D721Med (cell line): ENCODE measurements around the gene GATA2.

Experiments
- DNase-seq: peaks from one replicate; pipeline ENCODE4 v3.0.0; 2011; ENCODE audit warnings: low spot score; ENCODE audit not compliant: insufficient read length
- FAIRE-seq: peaks from 2 replicates; lab custom pipeline; 2011; peaks lifted over from hg19 to GRCh38; lab: Jason Lieb, UNC
- TF ChIP-seq, protein P1 (sequence below): IDR thresholded peaks from 2 replicates; pipeline ENCODE4 v1.5.1; 2012; ENCODE audit warnings: mild to moderate bottlenecking, control low read depth; ENCODE audit not compliant: insufficient read depth; ENCODE audit errors: missing control alignments

GATA2 gene

GRCh38 chr3:128506754-128507153 is 13.8 kb upstream of the GATA2 start:
- no peak for DNase-seq
- FAIRE-seq, result no peak
- TF ChIP-seq, protein P1, sequence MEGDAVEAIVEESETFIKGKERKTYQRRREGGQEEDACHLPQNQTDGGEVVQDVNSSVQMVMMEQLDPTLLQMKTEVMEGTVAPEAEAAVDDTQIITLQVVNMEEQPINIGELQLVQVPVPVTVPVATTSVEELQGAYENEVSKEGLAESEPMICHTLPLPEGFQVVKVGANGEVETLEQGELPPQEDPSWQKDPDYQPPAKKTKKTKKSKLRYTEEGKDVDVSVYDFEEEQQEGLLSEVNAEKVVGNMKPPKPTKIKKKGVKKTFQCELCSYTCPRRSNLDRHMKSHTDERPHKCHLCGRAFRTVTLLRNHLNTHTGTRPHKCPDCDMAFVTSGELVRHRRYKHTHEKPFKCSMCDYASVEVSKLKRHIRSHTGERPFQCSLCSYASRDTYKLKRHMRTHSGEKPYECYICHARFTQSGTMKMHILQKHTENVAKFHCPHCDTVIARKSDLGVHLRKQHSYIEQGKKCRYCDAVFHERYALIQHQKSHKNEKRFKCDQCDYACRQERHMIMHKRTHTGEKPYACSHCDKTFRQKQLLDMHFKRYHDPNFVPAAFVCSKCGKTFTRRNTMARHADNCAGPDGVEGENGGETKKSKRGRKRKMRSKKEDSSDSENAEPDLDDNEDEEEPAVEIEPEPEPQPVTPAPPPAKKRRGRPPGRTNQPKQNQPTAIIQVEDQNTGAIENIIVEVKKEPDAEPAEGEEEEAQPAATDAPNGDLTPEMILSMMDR, result no peak

DNA sequence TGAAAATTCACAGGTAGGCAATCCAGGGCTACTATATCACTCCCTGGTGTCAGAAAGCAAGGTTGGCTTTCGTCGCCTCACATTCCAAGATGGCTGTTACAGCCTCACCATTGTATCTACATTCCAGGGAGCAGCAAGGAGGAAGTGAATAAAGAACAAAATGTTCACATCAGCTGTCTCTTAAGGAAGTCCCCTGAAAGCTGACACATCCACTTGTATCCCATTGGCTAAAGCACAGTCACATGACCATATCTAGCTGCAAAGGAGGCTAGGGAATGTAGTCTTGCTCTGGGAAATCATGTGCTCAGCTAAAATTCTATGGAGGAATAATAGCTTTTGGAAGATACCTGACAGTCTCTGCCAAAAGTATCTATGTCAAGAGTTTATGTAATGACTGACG is 12.8 kb upstream of the GATA2 start:
- DNase-seq, result no peak
- no peak for FAIRE-seq
- TF ChIP-seq, protein P1, result no peak

- DNase-seq, result no peak
- no peak for FAIRE-seq
- TF ChIP-seq, protein P1, result no peak
These were observed 12.1 kb upstream of the GATA2 start for GRCh38 chr3:128504963-128505730.

- TF ChIP-seq, protein P1, result no peak
- DNase-seq, result no peak
- FAIRE-seq, result no peak
These were observed 11.5 kb upstream of the GATA2 start for GRCh38 chr3:128504533-128504915.

GRCh38 chr3:128503751-128504532 is 10.9 kb upstream of the GATA2 start:
- no peak for DNase-seq
- no peak for FAIRE-seq
- TF ChIP-seq, protein P1, result no peak

DNA sequence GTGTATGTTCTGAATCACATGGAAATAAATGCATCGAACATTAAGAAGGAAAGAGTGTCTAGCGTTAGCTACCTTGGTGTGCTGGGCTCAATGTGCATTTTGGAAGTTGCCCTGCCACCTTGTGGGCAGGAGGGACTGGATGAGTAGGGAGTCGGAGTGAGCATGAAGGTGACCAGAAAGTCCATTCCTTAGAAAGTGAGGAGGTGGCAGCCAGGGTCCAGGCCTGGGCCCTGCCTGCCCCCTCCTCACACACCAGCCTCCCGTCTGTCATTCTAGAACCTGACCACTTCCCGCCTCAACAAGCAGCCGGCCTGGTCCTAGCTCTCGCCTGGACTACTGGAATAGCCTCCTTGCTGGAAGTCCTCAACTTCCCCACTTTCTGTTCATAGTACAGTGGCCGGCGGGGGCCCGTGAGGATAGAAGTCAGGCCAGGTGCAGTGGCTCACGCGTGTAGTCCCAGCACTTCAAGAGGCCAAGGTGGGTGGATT is 10.2 kb upstream of the GATA2 start:
- DNase-seq (no peak), FAIRE-seq (no peak)
- TF ChIP-seq, protein P1, result peak; percentile 30
